ENCODE measurements around the gene SCG3.

DNA sequence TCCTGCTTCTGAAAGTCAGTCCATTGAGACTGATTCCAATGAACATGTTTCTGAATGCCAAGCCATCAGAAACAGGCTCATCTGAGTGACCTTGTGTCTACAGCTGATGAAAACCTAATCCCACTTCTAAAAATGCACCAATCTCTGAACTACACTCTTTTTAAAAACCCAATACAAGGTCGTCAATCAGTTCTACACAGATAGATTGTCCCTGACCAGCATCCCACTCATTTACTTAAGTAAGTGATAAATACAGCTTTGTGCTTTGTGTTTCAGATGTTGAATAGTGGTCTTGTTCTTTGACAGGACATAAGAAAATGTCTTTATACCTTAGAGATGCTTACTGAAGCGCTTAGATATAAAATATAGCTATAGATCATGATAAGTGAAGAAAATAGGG, 20.2 kb upstream of the SCG3 start:
- TF ChIP-seq SP1 (IDR thresholded peaks at IDR 0.05) (no peak), FOXM1 (IDR thresholded peaks at IDR 0.05; ENCODE audit: borderline replicate concordance) (no peak), HDGF (IDR thresholded peaks at IDR 0.05; ENCODE audit: borderline replicate concordance) (no peak), FOXA1 (IDR thresholded peaks at IDR 0.05) (no peak), CTBP1 (IDR thresholded peaks at IDR 0.05; ENCODE audit: borderline replicate concordance) (no peak), TARDBP (IDR thresholded peaks at IDR 0.05) (no peak), SUZ12 (IDR thresholded peaks at IDR 0.05) (no peak), BHLHE40 (IDR thresholded peaks at IDR 0.05; ENCODE audit: borderline replicate concordance) (no peak), L3MBTL2 (conservative IDR thresholded peaks at IDR 0.05) (no peak)
- TF ChIP-seq, protein P1, sequence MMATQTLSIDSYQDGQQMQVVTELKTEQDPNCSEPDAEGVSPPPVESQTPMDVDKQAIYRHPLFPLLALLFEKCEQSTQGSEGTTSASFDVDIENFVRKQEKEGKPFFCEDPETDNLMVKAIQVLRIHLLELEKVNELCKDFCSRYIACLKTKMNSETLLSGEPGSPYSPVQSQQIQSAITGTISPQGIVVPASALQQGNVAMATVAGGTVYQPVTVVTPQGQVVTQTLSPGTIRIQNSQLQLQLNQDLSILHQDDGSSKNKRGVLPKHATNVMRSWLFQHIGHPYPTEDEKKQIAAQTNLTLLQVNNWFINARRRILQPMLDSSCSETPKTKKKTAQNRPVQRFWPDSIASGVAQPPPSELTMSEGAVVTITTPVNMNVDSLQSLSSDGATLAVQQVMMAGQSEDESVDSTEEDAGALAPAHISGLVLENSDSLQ (IDR thresholded peaks at IDR 0.05) = no peak

Measured in HEK293T (cell line).